HG02943 (cell line): ENCODE measurements around the gene CCSAP.
"Not testable (repeated sequence)": the region's sequence is repeated elsewhere in the genome, so short reads cannot be mapped to it uniquely, and the experiment has no call there.

ENCODE experiments used
- ATAC-seq: cut with Tn5 transposase; IDR thresholded peaks from one replicate; pipeline ENCODE4 v1.9.1; 2021; ENCODE audit warnings: mild to moderate bottlenecking, low read depth, moderate library complexity; ENCODE audit not compliant: unreplicated experiment

CCSAP gene

DNA sequence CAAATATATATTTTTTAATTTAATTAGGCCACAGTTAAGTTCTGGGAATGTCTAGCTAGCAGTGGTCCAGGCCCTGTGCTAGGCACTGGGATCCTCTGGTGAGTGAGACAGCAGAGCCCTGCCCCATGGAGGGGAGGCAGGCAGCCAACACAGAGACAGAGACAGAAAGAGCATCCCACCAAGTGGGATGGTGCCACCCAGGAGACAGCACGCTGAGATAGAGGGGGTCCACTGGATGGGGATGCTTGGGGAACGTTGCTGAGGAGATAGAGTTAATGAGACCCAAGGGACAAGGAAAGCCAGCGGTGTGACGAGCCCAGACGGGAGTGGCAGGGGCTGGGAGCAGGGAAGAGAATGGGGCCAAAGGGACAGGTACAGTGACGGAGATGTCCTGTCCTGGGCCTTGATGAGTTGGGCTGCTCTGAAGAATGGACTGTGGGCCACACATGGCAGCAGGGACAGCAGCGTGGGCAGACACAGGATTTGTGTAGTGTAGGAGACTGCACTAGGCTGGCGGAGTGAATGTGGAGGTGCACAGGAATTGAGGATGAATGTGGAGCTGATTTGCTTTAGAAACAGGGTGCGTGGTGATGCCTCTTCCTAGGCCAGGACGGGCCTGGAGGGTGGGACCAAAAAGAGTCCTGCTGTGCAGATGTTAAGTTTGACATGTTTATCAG, 49.2 kb downstream of the CCSAP start:
- ATAC-seq = no peak

DNA sequence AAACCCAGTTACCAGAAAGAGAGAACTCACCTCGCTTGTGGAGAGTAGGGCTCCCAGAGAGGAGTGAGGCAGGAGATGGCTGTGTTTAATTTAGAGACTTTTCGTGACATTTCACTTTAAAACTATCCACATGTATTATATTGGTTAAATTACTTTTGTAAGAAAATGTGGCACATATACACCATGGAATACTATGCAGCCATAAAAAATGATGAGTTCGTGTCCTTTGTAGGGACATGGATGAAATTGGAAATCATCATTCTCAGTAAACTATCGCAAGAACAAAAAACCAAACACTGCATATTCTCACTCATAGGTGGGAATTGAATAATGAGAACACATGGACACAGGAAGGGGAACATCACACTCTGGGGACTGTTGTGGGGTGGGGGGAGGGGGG, 51.2 kb downstream of the CCSAP start:
- not testable (repeated sequence) for ATAC-seq

DNA sequence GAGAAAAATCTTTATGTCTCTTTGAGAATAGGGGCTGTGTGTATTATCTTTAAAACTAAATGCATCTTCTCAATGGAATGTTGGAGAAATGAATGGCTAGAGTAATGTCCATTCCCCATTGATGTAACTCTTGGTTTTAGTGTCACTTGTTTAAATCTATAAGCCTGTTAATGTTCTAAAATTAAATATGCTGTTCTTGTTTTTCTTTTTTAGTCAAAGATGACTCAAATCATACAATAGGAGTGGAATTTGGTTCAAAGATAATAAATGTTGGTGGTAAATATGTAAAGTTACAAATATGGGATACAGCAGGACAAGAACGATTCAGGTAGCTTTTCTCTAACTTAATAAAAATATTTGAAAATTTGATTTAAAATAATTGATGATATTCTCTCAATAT, 54.3 kb downstream of the CCSAP start:
- no peak for ATAC-seq

DNA sequence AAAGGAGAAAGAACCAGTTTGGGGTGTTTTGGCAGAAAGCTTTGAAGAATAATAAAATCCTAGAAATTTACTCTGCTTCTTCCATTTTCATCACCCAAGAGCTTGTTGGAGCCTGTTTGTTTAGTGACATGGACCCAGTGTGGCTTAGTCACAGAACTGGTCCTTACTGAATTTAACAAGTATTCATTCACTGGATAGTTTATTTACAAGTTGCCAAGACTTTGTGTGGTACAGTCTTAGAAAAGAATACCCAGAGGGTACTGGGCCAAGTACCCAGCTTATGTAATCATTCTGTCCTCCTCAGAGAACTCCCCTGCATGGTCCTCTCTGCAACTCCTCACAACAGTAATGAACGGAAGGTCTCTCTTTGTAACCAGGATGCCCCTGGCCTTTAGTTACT, 55.6 kb downstream of the CCSAP start:
- no peak for ATAC-seq

DNA sequence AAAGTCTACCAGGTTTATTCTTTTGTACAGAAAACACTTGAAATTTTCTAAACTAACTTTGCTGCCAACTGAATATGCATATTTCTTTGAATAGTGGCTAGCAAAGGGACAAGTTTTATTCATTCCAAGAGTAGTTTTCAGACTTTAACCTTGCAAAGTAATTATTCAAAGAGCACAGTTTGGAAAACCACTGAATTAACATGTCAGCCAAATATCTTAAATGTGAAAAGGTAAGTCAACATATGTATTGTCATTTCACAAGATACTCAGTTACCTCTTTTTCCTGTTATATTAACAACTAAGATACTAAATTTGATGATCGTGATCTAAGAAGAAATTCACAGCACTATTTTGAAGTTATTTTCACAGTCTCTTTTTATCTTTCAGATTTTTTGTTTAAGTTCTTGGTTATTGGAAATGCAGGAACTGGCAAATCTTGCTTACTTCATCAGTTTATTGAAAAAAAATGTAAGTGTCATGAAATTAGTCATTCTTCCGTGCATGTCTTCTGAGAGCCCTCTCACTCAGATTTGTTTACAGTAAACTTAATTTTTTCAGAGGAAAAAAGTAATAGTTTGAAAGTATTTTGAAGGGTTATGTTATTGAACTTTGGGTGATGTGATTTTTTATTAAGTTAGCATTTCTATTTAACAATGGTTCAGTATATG, 56.6 kb downstream of the CCSAP start:
- no peak for ATAC-seq

DNA sequence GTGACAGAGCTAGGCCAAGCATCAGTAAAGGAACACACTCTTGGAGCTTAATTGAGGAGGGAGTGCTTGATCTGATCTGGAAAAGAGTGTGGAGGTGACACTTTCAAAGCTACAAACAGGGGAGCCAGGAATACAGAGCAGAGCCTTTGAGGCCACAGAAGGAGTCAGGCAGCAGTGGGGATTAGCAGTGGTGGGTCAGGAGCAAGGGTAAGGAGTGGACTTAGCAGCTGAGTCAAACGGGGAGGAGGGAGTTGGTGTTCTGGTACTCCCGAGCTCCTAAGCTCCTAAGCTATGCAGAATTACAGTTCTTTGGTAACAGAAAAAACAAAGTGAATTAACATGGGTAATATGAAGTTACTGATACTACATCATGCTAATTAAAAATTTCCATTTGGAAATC, 57.4 kb downstream of the CCSAP start:
- ATAC-seq = no peak

DNA sequence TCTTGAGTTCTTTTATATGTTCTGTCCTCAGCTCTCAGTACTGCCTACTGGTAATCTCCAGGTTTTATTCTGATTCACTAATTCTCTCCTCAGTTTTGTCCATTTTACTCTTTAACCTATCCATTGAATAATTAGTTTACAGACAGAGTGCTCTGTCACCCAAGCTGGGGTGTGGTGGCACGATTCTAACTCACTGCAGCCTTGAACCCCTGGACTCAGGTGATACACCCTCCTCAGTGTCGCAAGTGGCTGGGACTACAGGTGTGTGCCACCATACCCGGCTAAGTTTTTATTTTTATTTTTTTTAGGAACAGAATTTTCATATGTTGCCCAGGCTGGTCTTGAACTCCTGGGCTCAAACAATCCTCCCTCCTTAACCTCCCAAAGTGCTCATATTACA, 58.0 kb downstream of the CCSAP start:
- ATAC-seq = no peak

DNA sequence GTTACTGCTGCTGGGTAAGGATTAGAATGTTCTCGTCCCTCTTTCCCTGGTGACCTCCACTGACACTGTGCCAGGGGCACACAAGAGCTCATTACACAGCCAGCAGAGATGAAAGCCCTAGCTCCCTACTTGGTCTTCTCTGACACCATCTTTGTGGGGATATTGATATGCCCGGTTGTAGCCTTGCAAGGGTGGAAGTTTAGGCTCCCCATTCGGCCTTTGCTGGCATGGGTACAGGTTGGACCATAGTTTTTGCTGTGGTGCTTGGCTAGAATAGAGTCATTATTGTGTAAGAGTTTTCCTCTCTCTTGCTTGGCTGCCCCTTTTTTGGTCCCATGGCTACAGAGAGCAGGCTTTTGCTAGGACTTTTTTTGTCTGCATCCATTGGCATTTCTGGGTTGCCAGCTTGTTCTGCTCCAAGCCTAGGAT, 59.6 kb downstream of the CCSAP start:
- ATAC-seq = no peak

DNA sequence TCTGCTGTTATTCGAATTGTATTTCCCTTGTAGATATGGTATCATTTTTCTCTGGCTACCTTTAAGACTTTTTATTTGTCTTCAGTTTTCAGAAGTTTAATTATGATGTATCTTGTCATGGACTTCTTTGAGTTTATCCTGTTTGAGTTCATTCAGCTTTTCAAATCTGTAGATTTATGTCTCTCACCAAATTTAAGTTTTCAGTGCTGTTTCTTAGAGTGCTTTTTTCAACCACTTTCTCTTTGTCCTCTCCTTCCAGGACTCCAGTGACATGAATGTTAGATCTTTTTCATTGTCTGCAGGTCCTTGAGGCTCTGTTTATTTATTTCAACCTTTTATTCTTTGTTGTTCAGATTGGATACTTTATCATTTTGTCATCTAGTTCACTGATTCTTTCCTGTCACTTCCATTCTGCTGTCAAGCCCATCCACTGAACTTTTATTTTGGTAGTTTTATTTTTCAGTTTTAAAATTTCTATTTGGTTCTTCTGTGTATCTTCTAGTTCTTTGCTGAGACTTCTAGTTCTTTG, 60.5 kb downstream of the CCSAP start:
- no peak for ATAC-seq

DNA sequence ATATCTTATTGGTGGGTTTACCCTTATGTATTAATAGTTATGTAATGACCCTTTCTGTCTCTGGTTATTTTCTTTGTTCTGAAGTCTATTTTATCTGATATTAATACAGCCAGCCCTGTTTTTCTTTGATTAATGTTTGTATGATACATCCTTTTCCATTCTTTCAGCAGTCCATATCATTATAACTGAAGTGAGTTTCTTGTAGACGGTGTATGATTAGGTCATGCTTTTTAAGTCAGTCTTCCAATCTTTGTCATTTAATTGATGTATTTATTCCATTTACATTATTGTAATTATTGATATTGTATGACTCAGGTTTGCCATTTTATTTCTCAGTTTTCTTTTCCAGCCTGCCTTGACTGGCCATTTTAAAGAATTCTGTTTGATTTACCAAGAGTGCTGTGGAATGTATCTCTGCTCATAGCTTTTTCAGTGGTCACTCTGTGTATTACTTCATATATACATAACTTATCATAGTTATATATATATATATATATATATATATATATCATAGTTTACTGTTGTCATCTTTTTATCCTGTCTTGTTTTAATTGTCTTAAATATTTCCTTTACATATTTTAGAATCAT, 61.4 kb downstream of the CCSAP start:
- no peak for ATAC-seq

DNA sequence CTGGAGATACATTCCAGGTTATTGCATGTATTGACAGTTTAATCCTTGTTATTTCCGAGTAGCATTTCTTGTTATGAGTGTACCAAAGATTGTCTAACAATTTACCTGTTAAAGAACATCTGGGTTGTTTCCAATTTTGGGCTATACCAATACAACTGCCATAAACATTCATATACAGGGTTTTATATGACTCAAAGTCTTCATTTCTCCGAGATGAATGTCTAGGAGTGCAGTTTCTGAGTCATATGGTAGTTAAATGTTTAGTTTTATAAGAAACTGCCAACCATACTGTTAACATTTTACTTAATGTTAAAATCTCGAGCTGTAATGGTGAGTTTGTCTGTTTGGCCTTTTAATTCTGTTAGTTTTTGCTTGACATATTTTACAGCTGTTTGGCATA, 61.9 kb downstream of the CCSAP start:
- no peak for ATAC-seq

DNA sequence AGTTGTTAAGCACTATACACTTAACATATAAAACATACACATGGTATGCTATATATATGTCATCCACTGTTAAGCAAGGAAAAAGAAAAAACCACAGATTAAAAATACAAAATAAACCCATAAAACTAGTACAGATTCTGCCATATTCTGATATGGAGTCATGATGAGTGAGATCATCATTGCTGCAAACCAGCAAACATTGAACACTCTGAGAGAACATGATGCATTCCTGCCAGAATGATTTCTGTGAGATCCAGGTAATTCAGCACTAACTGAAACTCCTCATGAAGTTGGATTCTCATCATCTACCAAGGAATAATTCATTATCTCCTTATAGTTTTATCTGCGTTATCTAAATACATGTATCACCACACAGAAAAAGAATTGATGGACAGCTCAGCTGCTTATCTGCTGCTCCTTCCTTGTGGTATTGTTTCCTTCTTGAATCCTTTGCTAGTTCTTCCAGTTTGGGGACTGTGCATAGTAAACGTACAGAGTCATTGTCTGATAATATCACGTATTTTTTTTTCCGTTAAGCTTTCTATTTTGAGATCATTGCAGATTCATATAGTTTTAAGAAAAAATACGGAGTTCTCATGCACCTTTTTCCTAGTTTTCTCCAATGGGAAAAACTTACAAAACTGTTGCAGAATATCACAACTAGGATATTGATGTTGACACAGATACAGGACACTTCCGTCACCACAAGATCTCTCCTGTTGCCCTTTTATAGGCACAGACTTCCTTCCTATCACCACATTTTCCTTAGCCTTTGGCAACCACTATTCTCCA, 62.6 kb downstream of the CCSAP start:
- ATAC-seq = no peak

DNA sequence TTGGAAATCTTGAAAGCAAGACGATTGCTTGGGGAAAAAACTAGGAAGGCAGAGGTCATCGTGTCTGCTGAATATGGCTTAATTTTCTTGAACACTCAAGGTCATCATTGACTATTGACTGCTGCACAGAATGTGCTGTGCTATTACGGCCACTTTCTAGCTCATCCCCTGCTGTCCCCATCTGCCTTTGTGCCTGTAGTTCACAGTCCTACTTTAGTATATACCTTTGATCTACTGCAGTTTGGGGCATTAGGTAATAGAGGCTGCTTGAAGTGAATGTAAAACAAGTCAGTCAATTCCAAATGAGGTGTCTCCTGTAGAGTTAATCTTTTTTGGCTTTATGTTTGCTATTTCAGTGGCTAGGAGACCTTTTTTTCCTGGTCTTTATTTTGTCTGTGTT, 63.6 kb downstream of the CCSAP start:
- ATAC-seq = no peak

DNA sequence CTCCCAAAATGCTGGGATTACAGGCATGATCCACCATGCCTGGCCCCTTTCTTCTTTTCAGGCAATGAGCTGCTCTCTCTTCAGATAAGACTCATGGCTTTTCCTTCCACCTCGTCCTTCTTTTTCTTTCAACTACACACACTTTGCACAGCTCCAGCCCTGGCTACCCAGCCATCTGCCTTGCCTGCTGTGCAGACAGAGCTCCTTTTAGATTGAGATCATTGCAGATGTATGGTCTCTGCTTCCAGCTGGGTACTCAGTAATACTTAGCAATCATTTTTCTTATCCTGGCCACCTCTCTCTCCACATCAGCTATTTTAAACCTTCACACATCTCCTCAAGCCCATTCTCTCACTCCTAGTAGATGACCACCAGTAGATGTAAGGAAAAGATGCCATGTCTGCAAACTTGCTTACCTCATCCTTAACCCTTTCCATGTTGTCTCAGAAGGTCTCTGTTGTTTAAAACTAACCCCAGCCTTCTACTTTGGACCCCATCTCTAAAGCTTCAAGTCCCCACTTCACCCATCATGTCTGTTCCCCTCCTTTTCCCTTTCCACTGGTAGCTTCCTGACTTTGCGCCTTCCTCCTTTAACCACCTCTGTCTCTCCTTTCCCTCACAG, 64.6 kb downstream of the CCSAP start:
- ATAC-seq = no peak

DNA sequence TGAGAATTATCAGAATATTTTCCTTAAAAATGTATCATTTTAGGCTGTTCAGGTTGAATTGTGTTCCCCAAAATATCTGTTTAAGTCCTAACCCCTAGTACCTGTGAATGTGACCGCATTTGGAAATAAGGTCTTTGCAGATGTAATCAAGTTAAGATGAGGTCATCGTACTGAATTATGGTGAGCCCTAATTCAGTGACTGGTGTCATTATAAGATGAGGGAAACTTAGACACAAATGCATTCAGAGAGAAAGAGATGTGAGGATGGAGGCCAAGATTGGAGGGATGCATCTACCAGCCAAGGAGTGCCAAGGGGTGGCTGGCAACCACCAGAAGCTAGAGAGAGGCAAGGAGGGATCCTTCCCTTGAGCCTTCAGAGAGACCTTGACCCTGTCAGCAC, 67.8 kb downstream of the CCSAP start:
- ATAC-seq = no peak

DNA sequence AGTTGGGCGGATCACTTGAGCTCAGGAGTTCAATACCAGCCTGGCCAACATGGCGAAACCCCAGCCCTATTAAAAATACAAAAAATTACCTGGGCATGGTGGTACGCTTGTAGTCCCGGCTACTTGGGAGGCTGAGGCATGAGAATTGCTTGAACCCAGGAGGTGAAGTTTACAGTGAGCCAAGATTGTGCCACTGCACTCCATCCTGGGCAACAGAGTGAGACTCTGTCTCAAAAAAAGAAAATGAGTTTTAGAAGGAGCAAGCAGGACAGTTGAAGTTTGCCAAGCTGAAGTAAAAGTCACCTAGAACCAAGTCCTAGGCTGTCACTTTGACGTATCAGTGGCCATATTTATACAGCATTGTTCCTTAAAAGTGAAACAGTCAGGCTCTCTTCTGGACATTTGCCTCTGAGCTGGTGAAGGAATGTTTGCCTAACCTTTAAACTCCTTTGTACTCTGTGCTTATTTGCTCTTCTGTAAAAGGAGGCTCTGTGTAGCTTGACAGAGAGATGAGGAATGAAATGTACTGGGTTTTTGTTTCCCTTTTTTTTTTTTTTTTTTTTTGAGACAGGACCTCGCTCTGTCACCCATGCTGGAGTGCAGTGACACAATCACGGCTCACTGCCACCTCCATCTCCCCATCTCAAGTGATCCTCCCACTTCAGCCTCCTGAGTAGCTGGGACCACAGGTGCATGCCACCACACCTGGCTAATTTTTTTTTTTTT, 69.2 kb downstream of the CCSAP start:
- no peak for ATAC-seq

DNA sequence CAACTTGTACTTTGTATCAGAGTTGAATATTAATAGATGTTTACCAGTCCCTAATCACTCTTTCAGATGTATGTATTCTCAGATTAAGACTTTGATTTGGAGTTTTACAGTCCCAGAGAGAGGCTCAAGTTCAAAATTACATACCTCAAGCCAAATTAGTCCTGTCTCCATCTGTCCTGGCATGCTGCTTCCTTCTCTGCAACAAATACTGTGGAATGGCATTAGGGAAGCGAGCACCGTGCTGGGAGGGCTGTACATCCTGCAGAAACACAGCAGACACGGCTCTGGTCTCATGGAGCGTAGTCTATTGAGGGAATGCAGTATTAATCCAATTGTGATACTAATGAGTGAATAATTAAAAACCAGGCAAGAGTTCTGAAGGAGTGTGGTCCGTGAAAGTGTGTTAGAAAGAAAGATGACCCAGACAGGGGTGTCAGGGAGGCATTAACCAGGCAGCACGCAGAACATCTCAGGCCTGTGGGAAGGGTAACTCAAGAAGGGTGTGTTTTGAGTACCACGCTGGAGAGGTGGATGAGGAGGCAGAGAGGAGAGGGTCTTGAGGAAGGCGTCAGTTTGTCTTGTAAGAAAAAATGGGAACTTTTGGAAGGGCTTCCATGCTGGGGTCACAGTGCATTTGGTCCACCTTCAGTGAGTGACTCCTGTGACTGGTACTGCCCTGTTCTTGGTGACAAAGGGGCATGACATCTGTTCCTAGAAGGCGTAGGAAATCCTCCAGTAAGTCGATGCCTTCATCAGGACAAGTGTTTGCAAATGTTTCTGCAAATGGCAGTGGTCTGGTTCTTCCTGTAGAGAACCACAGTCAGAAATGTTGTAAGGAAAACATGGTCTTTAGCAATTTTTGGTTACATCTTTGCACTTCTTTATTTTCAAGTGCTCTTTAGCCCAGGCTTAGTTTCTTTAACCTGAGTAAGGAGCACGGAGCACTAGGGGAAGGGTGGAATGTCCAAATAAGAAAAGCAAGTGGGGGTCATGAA, 70.4 kb downstream of the CCSAP start:
- no peak for ATAC-seq

DNA sequence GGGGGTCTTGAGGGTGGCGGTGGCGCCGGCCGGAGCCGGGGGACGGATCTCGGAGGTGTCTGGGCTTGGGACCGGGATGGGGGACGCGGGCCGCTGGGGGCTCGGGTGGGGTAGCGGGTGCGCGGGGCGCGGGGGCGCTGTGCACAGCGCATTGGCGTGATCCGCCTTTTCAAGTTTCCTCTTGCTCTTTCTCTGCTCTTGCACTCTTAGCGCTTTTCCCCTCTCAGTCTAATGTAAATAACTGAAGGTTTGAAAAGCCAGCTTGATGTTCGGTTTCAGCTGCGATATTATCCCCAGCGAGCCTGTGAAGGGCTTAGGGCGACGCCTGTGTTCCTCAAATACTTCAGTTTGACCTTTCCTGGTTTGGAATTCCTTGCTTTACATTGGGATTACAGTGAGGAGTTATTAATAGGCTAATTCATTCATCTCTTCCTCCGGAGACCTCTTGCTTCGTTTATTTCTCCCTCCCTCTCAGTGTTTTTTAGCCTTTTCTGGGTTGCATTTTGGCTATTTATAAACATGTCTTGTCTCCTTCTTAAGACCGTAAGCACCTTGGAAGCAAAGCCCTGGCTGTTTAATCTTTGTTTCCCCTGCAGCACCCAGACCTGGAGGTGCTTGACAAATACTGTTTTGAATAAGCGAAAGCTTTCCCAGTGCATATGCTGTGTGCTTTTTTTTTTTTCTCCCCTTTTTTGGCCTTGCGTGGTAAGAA, 71.2 kb downstream of the CCSAP start:
- ATAC-seq = peak; percentile 45
